SK-N-SH (cell line): ENCODE data around the gene PRPF6. TPM values are rescaled to one million over a fixed set of nuclear protein-coding genes. Genes with fewer than 3 reads are reported as not detected.

Experiments
- CTCF ChIA-PET: fragments of 300-600, 350-600 bp; formaldehyde crosslinking; extraction: SDS; loops from one replicate; lab custom pipeline; 2021; lab: Yijun Ruan, JAX
- POLR2A ChIA-PET: fragments of 350-600 bp; sonication (Branson Sonifier 250); formaldehyde crosslinking; extraction: SDS; loops from one replicate; lab custom pipeline; 2020; ENCODE audit warnings: antibody characterized with exemption, inconsistent platforms; lab: Yijun Ruan, JAX
- DNase-seq: peaks from one replicate; pipeline ENCODE4 v3.0.0; 2012
- H2AFZ ChIP-seq: fragments of 200-600 bp; sonication (generic); 2 replicates; pipeline ENCODE4 v1.8.1; 2016; ENCODE audit warnings: antibody characterized with exemption, mild to moderate bottlenecking, low read depth
- H3F3A ChIP-seq: fragments of 200-600 bp; sonication (generic); replicated peaks from 2 replicates; pipeline ENCODE3; 2016; ENCODE audit warnings: antibody characterized with exemption, mild to moderate bottlenecking; ENCODE audit not compliant: insufficient read depth
- H3K27ac ChIP-seq, 2 experiments: fragments of 200-500 bp in 1 of 2; fragments of 200-600 bp in 1 of 2; sonication (Bioruptor generic) in 1 of 2; sonication (generic), shearing (Covaris generic) in 1 of 2; 2 replicates each; pipeline versions ENCODE4 v1.5.1 to v1.6.1; 2014 to 2016; ENCODE audit warnings: low read depth in 2 of 2, inconsistent platforms in 1 of 2, low read length in 1 of 2, mild to moderate bottlenecking in 1 of 2, mixed read lengths in 1 of 2
- H3K27me3 ChIP-seq: fragments of 200-600 bp; sonication (generic), shearing (Covaris generic); 2 replicates; pipeline ENCODE4 v1.6.1; 2016; ENCODE audit warnings: mixed run types; ENCODE audit not compliant: insufficient read depth
- H3K36me3 ChIP-seq, 2 experiments: fragments of 200-500 bp in 1 of 2; fragments of 200-600 bp in 1 of 2; sonication (Bioruptor generic) in 1 of 2; sonication (generic) in 1 of 2; replicated peaks in 1 of 2; 2 replicates each; pipeline versions ENCODE3 to v1.5.1; 2014 to 2016; ENCODE audit warnings: low read length in 1 of 2, mild to moderate bottlenecking in 1 of 2; ENCODE audit not compliant: insufficient read depth in 2 of 2, control insufficient read depth in 1 of 2
- H3K4me1 ChIP-seq, 2 experiments: fragments of 200-500 bp in 1 of 2; fragments of 200-600 bp in 1 of 2; sonication (Bioruptor generic) in 1 of 2; sonication (generic), shearing (Covaris generic) in 1 of 2; 2 replicates each; pipeline versions ENCODE4 v1.5.1 to v1.6.1; 2014 to 2016; ENCODE audit warnings: low read depth in 1 of 2, low read length in 1 of 2, mixed run types in 1 of 2; ENCODE audit not compliant: insufficient read depth in 2 of 2, control insufficient read depth in 1 of 2
- H3K4me2 ChIP-seq: fragments of 200-600 bp; sonication (generic), shearing (Covaris generic); 2 replicates; pipeline ENCODE4 v1.6.1; 2017; ENCODE audit warnings: mixed run types
- H3K4me3 ChIP-seq, 2 experiments: fragments of 200-500 bp in 1 of 2; fragments of 200-600 bp in 1 of 2; sonication (Bioruptor generic) in 1 of 2; sonication (generic), shearing (Covaris generic) in 1 of 2; 2 replicates each; pipeline versions ENCODE4 v1.5.1 to v1.8.1; 2014 to 2016; ENCODE audit warnings: low read depth in 2 of 2, inconsistent platforms in 1 of 2, low read length in 1 of 2, mild to moderate bottlenecking in 1 of 2, mixed read lengths in 1 of 2, moderate library complexity in 1 of 2
- H3K79me2 ChIP-seq: fragments of 200-600 bp; sonication (generic); 2 replicates; pipeline ENCODE4 v1.8.1; 2017; ENCODE audit warnings: mild to moderate bottlenecking; ENCODE audit not compliant: insufficient read depth
- H3K9ac ChIP-seq: fragments of 200-600 bp; sonication (generic); 2 replicates; pipeline ENCODE4 v1.6.1; 2017; ENCODE audit warnings: mixed run types
- H3K9me2 ChIP-seq: fragments of 200-600 bp; sonication (generic); 2 replicates; pipeline ENCODE4 v1.6.1; 2017; ENCODE audit warnings: mixed run types
- H3K9me3 ChIP-seq: fragments of 200-600 bp; sonication (generic); 2 replicates; pipeline ENCODE4 v1.6.1; 2017; ENCODE audit warnings: mixed run types, mild to moderate bottlenecking, moderate library complexity
- H4K20me1 ChIP-seq: fragments of 200-600 bp; sonication (generic); 2 replicates; pipeline ENCODE4 v1.6.1; 2017; ENCODE audit warnings: mild to moderate bottlenecking, mixed run types; ENCODE audit not compliant: insufficient read depth
- ELF1 ChIP-seq: IDR thresholded peaks from 2 replicates; pipeline ENCODE4 v1.4.0; 2012
- FOXJ3 ChIP-seq: sonication (generic); formaldehyde crosslinking; IDR thresholded peaks from 2 replicates; pipeline ENCODE4 v1.5.1; 2020; ENCODE audit warnings: mild to moderate bottlenecking, missing genetic modification reagents
- FOXM1 ChIP-seq: IDR thresholded peaks from 2 replicates; pipeline ENCODE4 v1.4.0; 2012; ENCODE audit warnings: low read depth, mild to moderate bottlenecking
- GABPA ChIP-seq: IDR thresholded peaks from 2 replicates; pipeline ENCODE4 v1.4.0; 2012; ENCODE audit warnings: low read depth, mild to moderate bottlenecking
- GATA2 ChIP-seq: sonication (generic); formaldehyde crosslinking; IDR thresholded peaks from 2 replicates; pipeline ENCODE4 v1.5.0; 2020; ENCODE audit warnings: mild to moderate bottlenecking, missing genetic modification reagents
- JUND ChIP-seq: IDR thresholded peaks from 2 replicates; pipeline ENCODE4 v1.4.0; 2012
- MEF2A ChIP-seq: IDR thresholded peaks from 2 replicates; pipeline ENCODE4 v1.4.0; 2012; ENCODE audit warnings: low read depth, borderline replicate concordance
- MXI1 ChIP-seq: IDR thresholded peaks from 2 replicates; pipeline ENCODE4 v1.6.1; 2012; ENCODE audit warnings: mild to moderate bottlenecking, low read depth, low read length, improper control_type of control experiment
- RFX5 ChIP-seq: IDR thresholded peaks from 2 replicates; pipeline ENCODE4 v1.6.1; 2012; ENCODE audit warnings: mild to moderate bottlenecking, improper control_type of control experiment, low read length
- SIN3A ChIP-seq: IDR thresholded peaks from 2 replicates; pipeline ENCODE4 v1.6.1; 2012; ENCODE audit warnings: low read depth, mild to moderate bottlenecking, low read length, moderate library complexity, borderline replicate concordance
- SMC3 ChIP-seq: IDR thresholded peaks from 2 replicates; pipeline ENCODE4 v1.6.1; 2012; ENCODE audit warnings: low read depth, low read length, improper control_type of control experiment
- TAF1 ChIP-seq: IDR thresholded peaks from 2 replicates; pipeline ENCODE4 v1.6.1; 2012; ENCODE audit warnings: low read depth, mild to moderate bottlenecking, low read length, moderate library complexity, borderline replicate concordance
- TCF12 ChIP-seq: IDR thresholded peaks from 2 replicates; pipeline ENCODE4 v1.4.0; 2012
- TEAD4 ChIP-seq: IDR thresholded peaks from 2 replicates; pipeline ENCODE4 v1.4.0; 2012; ENCODE audit warnings: mild to moderate bottlenecking, borderline replicate concordance; ENCODE audit not compliant: insufficient read depth
- WGBS: methylation state at CpG from one replicate; pipeline ENCODE4 v1.1.6; 2017; ENCODE audit warnings: low lambda C conversion rate; 5-methylcytosine and 5-hydroxymethylcytosine counted together
- polyA plus RNA-seq, 3 experiments: library from polyadenylated mRNA; depleted of rRNA; stranded (reverse); fragments of >200 nt; gene quantifications; 2 replicates each; pipeline ENCODE4 v1.2.3, GENCODE V29; 2012
- TF ChIP-seq, protein P1 (sequence below): IDR thresholded peaks from 2 replicates; pipeline ENCODE4 v1.4.0; 2012; ENCODE audit warnings: low read depth
- TF ChIP-seq, protein P2 (sequence below): IDR thresholded peaks from 2 replicates; pipeline ENCODE4 v1.6.1; 2012; ENCODE audit warnings: mild to moderate bottlenecking, low read depth, low read length, moderate library complexity
- TF ChIP-seq, protein P3 (sequence below): IDR thresholded peaks from 2 replicates; pipeline ENCODE4; 2012

PRPF6 gene
- polyA plus RNA-seq, 1 of the 3 experiments (the other 2 are of a cell fraction): 59.1 TPM

DNA sequence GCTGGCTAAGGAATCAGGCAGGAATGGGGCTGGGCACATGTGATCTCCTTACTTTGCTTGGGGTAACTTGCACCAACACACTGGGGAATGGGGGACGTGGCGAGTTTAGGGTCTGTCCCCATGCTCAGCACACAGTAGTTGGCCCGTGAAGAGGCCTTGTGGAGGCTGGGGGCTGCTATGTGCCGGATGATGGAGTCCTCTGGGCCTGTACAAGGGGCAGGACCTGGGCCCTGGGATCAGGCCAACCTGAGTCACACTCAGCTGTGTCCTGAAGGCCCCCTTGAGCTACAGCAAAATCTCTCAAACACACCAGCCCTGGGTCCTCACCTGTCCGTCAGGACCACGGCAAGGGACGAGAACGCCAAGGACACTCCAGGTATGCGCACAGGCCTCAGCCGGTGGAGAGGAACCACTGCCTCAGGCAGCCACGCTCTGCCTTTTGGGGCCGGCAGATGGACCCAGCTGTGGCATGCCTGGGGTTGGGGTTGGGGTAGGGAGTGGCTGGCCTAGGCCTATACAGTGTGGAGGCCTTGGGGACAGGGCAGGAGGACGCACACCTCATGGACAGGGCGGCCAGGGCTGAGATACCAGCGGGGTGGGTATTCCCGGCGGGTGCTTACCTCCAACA, 35.8 kb upstream of the PRPF6 start (continued):
- TF ChIP-seq GATA2 (CRISPR knock-in tag) (no peak), SIN3A (no peak), RFX5 (no peak), FOXM1 (no peak), FOXJ3 (CRISPR knock-in tag) (no peak)

DNA sequence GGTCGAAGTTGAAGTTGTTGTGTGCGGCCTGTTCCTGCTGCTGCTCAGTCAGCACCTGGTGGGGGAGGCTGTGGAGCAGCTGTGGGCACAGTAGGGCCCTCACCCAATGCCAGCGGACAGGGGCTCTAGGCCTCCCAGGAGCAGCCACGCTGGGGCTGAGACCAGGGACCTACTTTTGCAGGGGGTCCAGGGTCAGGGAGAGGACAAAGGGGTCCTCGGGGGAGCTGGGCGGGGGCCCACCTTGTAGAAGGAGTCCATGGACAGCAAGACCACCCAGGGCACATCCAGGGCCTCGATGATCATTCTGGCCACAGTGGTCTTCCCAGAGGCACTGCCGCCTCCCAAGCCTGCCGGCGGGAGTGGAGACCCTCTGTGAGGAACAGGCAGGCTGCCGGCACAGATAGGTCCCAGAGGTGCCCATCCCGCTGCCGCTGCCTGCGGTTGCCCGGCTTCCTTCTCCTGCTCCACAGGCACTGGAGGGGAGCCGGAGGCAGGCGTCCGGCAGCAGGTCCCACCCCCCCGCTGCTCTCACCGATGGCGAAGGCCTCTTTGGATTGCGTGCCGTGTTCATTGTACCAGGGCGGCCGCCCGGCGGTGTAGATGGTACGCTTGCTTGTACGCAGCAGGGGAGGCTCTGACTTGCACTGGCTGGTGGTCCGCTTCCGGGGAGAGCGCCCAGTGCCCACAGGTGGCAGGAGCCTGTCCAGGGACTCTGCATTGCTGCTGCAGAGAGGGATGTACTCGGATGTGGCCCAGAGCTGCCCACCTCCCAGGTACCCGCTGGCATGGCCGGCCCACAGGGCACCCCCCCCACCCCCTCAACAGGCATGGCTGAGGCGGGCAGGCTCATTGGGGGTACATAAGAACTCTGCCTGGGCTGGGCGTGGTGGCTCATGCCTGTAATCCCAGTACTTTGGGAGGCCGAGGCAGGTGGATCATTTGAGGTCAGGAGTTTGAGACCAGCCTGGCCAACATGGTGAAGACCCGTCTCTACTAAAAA, 34.7 kb upstream of the PRPF6 start:
- Histone ChIP-seq H3K36me3 (peaks cover 0 to 30% of the 10 kb centered on the region in 2 experiments), H3K9me3 (no peaks in the 10 kb centered on the region), H3K4me2 (no peak overlapping the region), H4K20me1 (peaks cover 87% of the 10 kb centered on the region), H3K27me3 (no peaks in the 10 kb centered on the region), H3K9ac (no peak overlapping the region), H2AFZ (no peak overlapping the region), H3K9me2 (no peaks in the 10 kb centered on the region)
- 94% methylated on average over 15 of the region's 39 CpGs for WGBS
- TF ChIP-seq TAF1: no peak
- no peak for TF ChIP-seq GABPA
- TF ChIP-seq MEF2A: no peak
- TF ChIP-seq, protein P1, sequence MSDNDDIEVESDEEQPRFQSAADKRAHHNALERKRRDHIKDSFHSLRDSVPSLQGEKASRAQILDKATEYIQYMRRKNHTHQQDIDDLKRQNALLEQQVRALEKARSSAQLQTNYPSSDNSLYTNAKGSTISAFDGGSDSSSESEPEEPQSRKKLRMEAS: no peak
- TF ChIP-seq JUND: no peak
- TF ChIP-seq, protein P2, sequence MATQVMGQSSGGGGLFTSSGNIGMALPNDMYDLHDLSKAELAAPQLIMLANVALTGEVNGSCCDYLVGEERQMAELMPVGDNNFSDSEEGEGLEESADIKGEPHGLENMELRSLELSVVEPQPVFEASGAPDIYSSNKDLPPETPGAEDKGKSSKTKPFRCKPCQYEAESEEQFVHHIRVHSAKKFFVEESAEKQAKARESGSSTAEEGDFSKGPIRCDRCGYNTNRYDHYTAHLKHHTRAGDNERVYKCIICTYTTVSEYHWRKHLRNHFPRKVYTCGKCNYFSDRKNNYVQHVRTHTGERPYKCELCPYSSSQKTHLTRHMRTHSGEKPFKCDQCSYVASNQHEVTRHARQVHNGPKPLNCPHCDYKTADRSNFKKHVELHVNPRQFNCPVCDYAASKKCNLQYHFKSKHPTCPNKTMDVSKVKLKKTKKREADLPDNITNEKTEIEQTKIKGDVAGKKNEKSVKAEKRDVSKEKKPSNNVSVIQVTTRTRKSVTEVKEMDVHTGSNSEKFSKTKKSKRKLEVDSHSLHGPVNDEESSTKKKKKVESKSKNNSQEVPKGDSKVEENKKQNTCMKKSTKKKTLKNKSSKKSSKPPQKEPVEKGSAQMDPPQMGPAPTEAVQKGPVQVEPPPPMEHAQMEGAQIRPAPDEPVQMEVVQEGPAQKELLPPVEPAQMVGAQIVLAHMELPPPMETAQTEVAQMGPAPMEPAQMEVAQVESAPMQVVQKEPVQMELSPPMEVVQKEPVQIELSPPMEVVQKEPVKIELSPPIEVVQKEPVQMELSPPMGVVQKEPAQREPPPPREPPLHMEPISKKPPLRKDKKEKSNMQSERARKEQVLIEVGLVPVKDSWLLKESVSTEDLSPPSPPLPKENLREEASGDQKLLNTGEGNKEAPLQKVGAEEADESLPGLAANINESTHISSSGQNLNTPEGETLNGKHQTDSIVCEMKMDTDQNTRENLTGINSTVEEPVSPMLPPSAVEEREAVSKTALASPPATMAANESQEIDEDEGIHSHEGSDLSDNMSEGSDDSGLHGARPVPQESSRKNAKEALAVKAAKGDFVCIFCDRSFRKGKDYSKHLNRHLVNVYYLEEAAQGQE: no peak
- TF ChIP-seq MXI1: no peak
- TF ChIP-seq FOXJ3 (CRISPR knock-in tag): no peak
- no peak for TF ChIP-seq SMC3
- TF ChIP-seq, protein P3, sequence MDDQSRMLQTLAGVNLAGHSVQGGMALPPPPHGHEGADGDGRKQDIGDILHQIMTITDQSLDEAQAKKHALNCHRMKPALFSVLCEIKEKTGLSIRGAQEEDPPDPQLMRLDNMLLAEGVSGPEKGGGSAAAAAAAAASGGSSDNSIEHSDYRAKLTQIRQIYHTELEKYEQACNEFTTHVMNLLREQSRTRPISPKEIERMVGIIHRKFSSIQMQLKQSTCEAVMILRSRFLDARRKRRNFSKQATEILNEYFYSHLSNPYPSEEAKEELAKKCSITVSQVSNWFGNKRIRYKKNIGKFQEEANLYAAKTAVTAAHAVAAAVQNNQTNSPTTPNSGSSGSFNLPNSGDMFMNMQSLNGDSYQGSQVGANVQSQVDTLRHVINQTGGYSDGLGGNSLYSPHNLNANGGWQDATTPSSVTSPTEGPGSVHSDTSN: no peak
- TF ChIP-seq TEAD4: no peak
- TF ChIP-seq TCF12: no peak
- no peak for TF ChIP-seq ELF1
- TF ChIP-seq, all 33 proteins: peak for 0
- DNase-seq: no peak
- peaks cover 14 to 37% of the 10 kb centered on the region in 2 experiments; a peak in 3 of 4 replicates for H3K4me1 ChIP-seq
- ChIA-PET POLR2A (no interaction called here), CTCF (interaction anchor here (1.1 to 2.0 kb wide), 2 partner anchors 28 to 171 kb away, joined by 6 to 11 read pairs; no protein-coding TSS in a partner anchor)
- no peak overlapping the region for H3K4me3 ChIP-seq
- peaks cover 31% of the 10 kb centered on the region for H3F3A ChIP-seq
- H3K79me2 ChIP-seq: peaks cover 46% of the 10 kb centered on the region
- no peak overlapping the region; a peak in 1 of 4 replicates for H3K27ac ChIP-seq
